HUDEP-2 (cell line): Measurements from ENCODE around the gene VGLL2.
A peak's percentile ranks its signal among the peaks of the same experiment; 100 is the strongest.
"Not testable (repeated sequence)": the region's sequence is repeated elsewhere in the genome, so short reads cannot be mapped to it uniquely, and the experiment has no call there.

Experiments used
- DNase-seq, 76 experiments: peaks; one replicate each; lab custom pipeline; 2025; ENCODE audit not compliant: unreplicated experiment in 76 of 76; lab: John Stamatoyannopoulos, UW

The VGLL2 gene, protein sequence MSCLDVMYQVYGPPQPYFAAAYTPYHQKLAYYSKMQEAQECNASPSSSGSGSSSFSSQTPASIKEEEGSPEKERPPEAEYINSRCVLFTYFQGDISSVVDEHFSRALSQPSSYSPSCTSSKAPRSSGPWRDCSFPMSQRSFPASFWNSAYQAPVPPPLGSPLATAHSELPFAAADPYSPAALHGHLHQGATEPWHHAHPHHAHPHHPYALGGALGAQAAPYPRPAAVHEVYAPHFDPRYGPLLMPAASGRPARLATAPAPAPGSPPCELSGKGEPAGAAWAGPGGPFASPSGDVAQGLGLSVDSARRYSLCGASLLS

GRCh38 chr6:117265410-117266256 lies at the start of gene VGLL2:
Gene VGLL2, plus strand, starts transcription at chr6:117265558. Its CDS starts 206 bp downstream, at chr6:117265764.
- no peak for DNase-seq

- DNase-seq: no peak
Measured at GRCh38 chr6:117222861-117223260, 42.5 kb upstream of the VGLL2 start.

GRCh38 chr6:117226778-117227177 lies 38.6 kb upstream of the VGLL2 start:
- DNase-seq: no peak

- DNase-seq: no peak
Measured at GRCh38 chr6:117227245-117227962, 38.0 kb upstream of the VGLL2 start.

DNA sequence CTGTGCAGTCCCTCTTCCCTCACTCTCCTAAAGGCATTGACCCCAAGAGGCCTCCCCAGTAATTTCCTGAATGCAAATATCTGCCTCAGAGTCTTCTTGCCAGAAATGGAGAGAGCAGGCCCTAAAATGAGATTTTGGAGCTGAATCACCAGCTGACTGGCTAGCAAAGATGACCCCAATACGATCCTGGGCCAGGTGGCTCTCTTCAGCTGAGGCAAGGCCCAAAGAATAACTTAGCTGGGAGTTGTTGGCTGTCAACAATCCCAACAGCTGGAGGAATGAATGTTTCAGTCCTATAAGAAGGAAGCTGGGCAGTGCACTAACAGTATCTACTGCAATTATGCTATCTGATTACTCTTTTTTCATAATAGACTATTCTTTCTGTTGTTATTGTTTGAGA lies 37.2 kb upstream of the VGLL2 start:
- no peak for DNase-seq

GRCh38 chr6:117229870-117230269 lies 35.5 kb upstream of the VGLL2 start:
- no peak for DNase-seq

GRCh38 chr6:117231466-117231865 lies 33.9 kb upstream of the VGLL2 start:
- no peak for DNase-seq

DNA sequence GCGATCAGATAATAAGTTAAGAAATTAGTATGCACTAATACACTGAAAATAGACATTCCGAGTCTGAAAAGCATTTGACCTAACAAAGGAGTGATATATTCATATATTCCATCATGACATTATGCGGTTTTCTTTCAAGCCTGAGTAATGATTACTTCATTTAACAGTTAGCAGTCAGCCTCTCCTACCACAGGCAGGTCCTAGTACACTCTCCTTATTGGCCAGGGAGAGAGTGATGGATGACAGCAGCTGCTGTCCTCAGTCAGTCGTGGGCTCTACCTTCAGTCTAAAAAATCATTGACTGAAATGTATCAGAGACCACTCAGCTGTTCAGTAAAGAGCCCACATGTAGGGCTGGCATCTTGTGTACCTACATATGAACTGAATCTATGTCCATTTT lies 33.2 kb upstream of the VGLL2 start:
- no peak for DNase-seq

DNA sequence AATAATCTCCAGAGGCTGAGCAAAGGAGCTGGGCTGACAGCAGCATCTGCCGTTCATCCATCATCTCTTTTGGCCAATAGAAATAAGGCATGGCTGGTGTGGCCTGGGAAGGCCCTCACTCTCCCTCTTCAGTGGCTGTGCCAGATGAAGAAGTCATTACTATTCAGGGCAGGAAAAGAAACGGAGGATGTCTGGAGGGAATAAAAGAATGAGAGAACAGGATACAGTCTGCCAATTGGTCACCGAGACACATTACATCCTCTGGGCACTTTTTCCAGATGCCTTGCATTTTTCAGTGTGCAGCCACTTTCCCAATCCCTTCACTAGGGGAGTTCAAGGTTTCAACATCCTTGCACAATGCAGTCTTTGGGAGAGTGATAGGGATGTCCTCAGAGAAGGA lies 32.2 kb upstream of the VGLL2 start:
- DNase-seq: no peak

- DNase-seq: no peak
Measured at GRCh38 chr6:117237561-117237960, 27.8 kb upstream of the VGLL2 start.

DNA sequence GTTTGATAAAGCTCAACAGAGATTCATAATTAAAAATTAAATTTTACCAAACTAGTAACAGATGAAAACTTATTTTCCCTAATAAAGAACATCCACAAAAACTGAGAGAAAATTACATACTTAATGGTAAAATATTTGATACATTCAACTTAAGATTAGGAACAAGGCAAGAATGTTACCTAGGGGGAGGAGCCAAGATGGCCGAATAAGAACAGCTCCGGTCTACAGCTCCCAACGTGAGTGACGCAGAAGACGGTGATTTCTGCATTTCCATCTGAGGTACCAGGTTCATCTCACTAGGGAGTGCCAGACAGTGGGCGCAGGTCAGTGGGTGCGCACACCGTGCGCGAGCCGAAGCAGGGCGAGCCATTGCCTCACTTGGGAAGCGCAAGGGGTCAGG lies 20.8 kb upstream of the VGLL2 start:
- not testable (repeated sequence) for DNase-seq

GRCh38 chr6:117244979-117245378 lies 20.4 kb upstream of the VGLL2 start:
- not testable (repeated sequence) for DNase-seq

DNA sequence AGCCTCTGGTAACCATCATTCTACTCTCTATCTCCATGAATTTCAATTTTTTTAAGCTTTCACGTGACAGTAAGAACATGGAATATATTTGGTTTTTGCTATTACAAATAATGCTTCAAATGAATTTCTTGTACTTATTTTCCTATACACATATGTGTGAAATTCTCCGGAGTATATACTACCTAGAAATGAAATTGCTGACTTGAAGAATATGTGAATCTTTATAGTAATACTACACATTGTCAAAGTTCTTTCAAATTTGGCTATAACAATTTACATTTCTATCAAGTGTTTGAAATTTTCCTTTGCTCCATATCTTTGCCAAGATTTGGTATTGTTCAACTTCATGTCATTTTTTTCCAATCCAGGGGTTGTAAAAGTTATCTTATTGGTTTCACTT lies 11.6 kb upstream of the VGLL2 start:
- no peak for DNase-seq

DNA sequence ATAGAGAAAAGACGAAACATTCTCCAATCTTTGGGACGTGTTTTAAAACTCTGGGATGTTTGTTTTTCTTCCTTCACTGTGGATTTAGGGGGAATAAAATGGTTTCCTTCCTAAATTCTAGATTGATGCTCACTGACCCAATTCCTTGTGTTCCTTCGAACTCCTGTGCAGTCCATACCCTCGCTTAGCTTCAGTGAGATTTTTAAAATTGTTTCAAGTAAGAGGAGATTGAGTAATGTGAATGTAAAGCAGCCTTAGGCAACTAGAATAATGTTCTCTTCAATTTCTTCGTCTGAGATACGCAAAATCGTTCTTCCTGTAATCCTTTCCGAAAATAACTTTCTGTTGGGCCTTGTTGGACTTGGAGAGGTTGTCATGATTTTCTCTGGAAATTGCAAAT lies 2.6 kb upstream of the VGLL2 start:
- no peak for DNase-seq

- DNase-seq: no peak
Measured at GRCh38 chr6:117263353-117263927, 1.9 kb upstream of the VGLL2 start.

DNA sequence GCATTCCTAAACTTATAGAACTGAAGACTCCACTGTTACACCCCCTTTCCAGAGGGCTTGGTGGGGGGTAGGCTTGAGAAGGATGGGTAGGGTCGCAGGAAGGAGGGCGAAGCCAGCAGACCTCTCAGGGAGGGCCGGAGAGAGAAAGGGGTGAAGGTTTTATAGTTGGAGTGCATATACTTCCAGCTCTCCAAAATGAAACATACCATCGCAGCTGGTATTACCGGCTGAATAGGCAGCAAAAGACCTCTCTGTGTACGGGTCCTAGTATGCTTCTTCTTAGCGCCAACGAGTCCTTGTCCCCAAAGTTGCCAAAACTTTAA lies 1.0 kb upstream of the VGLL2 start:
- no peak for DNase-seq

GRCh38 chr6:117264692-117265409 lies 507 bp upstream of the VGLL2 start:
- DNase-seq: peak in 2 of 76 experiments; percentile 20 to 25

GRCh38 chr6:117266257-117267053 lies 1.1 kb downstream of the VGLL2 start:
- no peak for DNase-seq

DNA sequence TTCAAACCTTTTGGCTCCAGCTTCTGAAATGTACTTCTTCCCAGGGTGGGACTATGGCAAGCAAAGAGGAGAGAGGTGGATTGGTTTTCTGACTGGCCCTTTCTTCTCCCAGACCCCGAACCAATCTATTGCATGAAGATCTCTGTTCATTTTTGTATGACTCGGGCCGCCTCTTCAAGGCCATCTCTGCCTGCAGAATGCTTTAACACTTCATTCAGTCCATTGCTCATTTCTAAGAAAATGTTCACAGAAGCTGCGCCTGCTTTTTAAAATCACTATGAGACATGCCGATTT lies 1.6 kb downstream of the VGLL2 start:
- DNase-seq: no peak
